OCI-LY1 (cell line): ENCODE data around the gene OR10J1.

Source experiments
- H2AFZ ChIP-seq: fragments of 200-600 bp; sonication (generic), shearing (Covaris generic); 2 replicates; pipeline ENCODE4 v1.6.0; 2014; ENCODE audit warnings: antibody characterized with exemption, mild to moderate bottlenecking, low read length
- H3F3A ChIP-seq: fragments of 200-600 bp; sonication (generic), shearing (Covaris generic); 2 replicates; pipeline ENCODE4 v1.6.0; 2014; ENCODE audit warnings: mild to moderate bottlenecking, antibody characterized with exemption, low read length, moderate library complexity; ENCODE audit not compliant: insufficient read depth
- H3K27ac ChIP-seq: fragments of 200-600 bp; sonication (generic); 2 replicates; pipeline ENCODE4 v1.5.1; 2014; ENCODE audit warnings: low read length, mixed run types, mild to moderate bottlenecking, low read depth; ENCODE audit not compliant: poor library complexity, severe bottlenecking
- H3K27me3 ChIP-seq: fragments of 200-600 bp; sonication (generic); 2 replicates; pipeline ENCODE4 v1.6.0; 2014; ENCODE audit warnings: antibody characterized with exemption, mild to moderate bottlenecking, low read length, moderate library complexity; ENCODE audit not compliant: insufficient read depth
- H3K36me3 ChIP-seq: fragments of 200-600 bp; sonication (generic); 2 replicates; pipeline ENCODE4 v1.6.1; 2014; ENCODE audit warnings: mild to moderate bottlenecking, antibody characterized with exemption, low read length, moderate library complexity, mixed read lengths; ENCODE audit not compliant: insufficient read depth
- H3K4me1 ChIP-seq: fragments of 200-600 bp; sonication (generic); 2 replicates; pipeline ENCODE4 v1.5.1; 2014; ENCODE audit warnings: mild to moderate bottlenecking, low read length, moderate library complexity; ENCODE audit not compliant: insufficient read depth, severe bottlenecking
- H3K4me2 ChIP-seq: fragments of 200-600 bp; sonication (generic), shearing (Covaris generic); 2 replicates; pipeline ENCODE4 v1.6.1; 2014; ENCODE audit warnings: low read length
- H3K4me3 ChIP-seq: fragments of 200-600 bp; sonication (generic); 2 replicates; pipeline ENCODE4 v1.5.1; 2014; ENCODE audit warnings: low read length, low read depth, mild to moderate bottlenecking, mixed read lengths; ENCODE audit not compliant: poor library complexity, severe bottlenecking
- H3K79me2 ChIP-seq: fragments of 200-600 bp; shearing (Covaris generic); 2 replicates; pipeline ENCODE4 v1.6.1; 2016; ENCODE audit warnings: mixed run types, low read length, mixed read lengths; ENCODE audit not compliant: insufficient read depth
- H3K9ac ChIP-seq: fragments of 200-600 bp; sonication (generic), shearing (Covaris generic); 2 replicates; pipeline ENCODE4 v1.6.1; 2014; ENCODE audit warnings: mild to moderate bottlenecking, low read length, mixed read lengths
- H3K9me2 ChIP-seq: fragments of 200-600 bp; sonication (generic), shearing (Covaris generic); 2 replicates; pipeline ENCODE4 v1.6.1; 2014; ENCODE audit warnings: low read depth, mild to moderate bottlenecking, low read length, mixed read lengths
- H3K9me3 ChIP-seq: fragments of 200-600 bp; shearing (Covaris generic); 2 replicates; pipeline ENCODE4 v1.6.1; 2014; ENCODE audit warnings: low read length, mixed read lengths
- H4K20me1 ChIP-seq: fragments of 200-600 bp; sonication (generic), shearing (Covaris generic); 2 replicates; pipeline ENCODE4 v1.6.0; 2016; ENCODE audit warnings: mild to moderate bottlenecking, low read length; ENCODE audit not compliant: insufficient read depth
- EZH2 ChIP-seq: fragments of 200-600 bp; sonication (generic), shearing (Covaris generic); IDR thresholded peaks from 2 replicates; pipeline ENCODE4 v1.8.0; 2017; ENCODE audit warnings: borderline replicate concordance, mixed run types, mild to moderate bottlenecking, antibody characterized with exemption, low read length, moderate library complexity, mixed read lengths
- TF ChIP-seq, protein P1 (sequence below): fragments of 200-600 bp; sonication (generic), shearing (Covaris generic); IDR thresholded peaks from 2 replicates; pipeline ENCODE4 v1.5.1; 2017; ENCODE audit warnings: mild to moderate bottlenecking, antibody characterized with exemption, low read length, moderate library complexity, mixed read lengths

OR10J1 gene

DNA sequence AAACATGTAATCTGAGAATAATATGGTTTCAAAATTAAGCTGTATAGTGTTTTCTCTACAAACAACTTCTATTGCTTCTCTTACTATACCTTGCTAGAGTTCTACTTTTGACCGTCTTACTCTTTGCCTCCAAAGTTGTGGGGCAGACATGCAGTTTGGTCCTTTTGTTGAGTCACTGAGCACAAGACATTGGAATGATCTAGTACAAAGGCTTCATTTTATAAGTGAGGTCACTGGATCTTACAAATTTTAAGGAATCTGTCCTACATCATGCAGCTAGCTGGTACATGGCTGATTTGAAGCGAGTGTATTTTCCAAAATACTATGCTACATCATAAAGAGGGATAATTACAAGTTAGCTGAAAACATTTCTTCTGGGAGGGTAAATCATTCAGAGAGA is 28.8 kb downstream of the OR10J1 start:
- no peak overlapping the region for H2AFZ ChIP-seq
- no peaks in the 10 kb centered on the region for H4K20me1 ChIP-seq
- H3K4me3 ChIP-seq = no peak overlapping the region
- H3K9ac ChIP-seq = no peak overlapping the region
- TF ChIP-seq, protein P1, sequence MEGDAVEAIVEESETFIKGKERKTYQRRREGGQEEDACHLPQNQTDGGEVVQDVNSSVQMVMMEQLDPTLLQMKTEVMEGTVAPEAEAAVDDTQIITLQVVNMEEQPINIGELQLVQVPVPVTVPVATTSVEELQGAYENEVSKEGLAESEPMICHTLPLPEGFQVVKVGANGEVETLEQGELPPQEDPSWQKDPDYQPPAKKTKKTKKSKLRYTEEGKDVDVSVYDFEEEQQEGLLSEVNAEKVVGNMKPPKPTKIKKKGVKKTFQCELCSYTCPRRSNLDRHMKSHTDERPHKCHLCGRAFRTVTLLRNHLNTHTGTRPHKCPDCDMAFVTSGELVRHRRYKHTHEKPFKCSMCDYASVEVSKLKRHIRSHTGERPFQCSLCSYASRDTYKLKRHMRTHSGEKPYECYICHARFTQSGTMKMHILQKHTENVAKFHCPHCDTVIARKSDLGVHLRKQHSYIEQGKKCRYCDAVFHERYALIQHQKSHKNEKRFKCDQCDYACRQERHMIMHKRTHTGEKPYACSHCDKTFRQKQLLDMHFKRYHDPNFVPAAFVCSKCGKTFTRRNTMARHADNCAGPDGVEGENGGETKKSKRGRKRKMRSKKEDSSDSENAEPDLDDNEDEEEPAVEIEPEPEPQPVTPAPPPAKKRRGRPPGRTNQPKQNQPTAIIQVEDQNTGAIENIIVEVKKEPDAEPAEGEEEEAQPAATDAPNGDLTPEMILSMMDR = no peak
- no peak for TF ChIP-seq EZH2
- H3K79me2 ChIP-seq = no peaks in the 10 kb centered on the region
- H3K27ac ChIP-seq = no peak overlapping the region
- H3K36me3 ChIP-seq = no peaks in the 10 kb centered on the region
- no peak overlapping the region for H3K4me2 ChIP-seq
- H3F3A ChIP-seq = no peaks in the 10 kb centered on the region
- no peaks in the 10 kb centered on the region for H3K27me3 ChIP-seq
- H3K9me2 ChIP-seq = no peaks in the 10 kb centered on the region
- H3K4me1 ChIP-seq = no peaks in the 10 kb centered on the region
- no peaks in the 10 kb centered on the region for H3K9me3 ChIP-seq

DNA sequence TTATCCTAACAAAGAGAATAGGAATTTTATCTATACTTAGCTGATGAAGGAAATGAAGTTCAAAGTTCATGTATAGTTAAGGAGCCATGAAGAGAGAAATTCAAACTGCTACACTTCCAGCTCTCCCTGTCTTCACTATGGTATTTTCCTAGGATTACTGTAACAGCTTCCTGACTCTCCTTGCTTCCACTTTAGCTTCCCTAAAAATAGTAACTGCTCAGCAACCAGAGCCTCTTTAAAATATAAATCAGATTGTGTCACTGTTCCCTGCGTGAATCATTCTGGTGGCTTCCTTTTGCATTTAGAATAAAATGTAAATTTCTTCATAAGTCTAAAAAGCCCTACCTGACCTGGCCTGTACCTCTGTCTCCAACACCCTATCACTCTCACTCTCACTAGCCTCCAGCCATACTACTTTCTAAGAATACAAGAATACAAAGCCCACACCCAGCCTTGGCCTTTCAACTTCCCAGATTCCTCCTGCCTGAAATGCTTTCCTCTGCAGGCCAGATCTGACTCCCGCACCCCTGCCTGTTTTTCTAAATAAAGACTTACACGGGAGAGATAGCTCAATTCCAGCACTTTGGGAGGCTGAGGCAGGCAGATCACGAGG is 30.5 kb downstream of the OR10J1 start:
- Histone ChIP-seq H3K9me2 (no peaks in the 10 kb centered on the region), H3K36me3 (no peaks in the 10 kb centered on the region), H3F3A (no peaks in the 10 kb centered on the region), H3K4me2 (no peak overlapping the region), H3K4me1 (no peaks in the 10 kb centered on the region), H4K20me1 (no peaks in the 10 kb centered on the region), H3K27ac (no peak overlapping the region), H3K9ac (no peak overlapping the region), H3K4me3 (no peak overlapping the region), H3K79me2 (no peaks in the 10 kb centered on the region), H3K9me3 (no peaks in the 10 kb centered on the region), H2AFZ (no peak overlapping the region), H3K27me3 (no peaks in the 10 kb centered on the region)
- TF ChIP-seq, protein P1 = no peak
- no peak for TF ChIP-seq EZH2

DNA sequence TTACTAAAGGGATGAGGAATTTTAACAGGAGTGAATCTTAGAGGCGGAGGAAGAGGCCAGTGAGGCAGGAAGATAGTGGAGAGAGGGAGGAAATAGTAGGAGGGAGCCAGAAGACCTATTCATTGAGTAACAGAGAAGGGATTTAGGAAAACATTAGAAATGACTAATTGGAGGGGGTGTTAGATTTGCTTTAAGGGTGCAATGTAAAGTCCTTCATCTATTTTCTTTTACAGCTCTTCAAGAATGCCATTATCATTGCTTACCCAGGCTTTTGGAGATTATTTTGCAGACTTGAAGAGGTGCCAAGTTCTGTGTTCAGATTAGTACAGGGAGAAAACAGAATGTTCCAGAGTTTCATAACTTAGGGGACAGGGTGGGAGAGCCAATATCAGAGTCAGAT is 33.8 kb downstream of the OR10J1 start:
- H3K27me3 ChIP-seq = no peaks in the 10 kb centered on the region
- H3K27ac ChIP-seq = no peak overlapping the region

More for the DNA sequence above, 33.8 kb downstream of the OR10J1 start:
- Histone ChIP-seq H3K36me3 (no peaks in the 10 kb centered on the region), H3K9me3 (no peaks in the 10 kb centered on the region), H2AFZ (no peak overlapping the region), H4K20me1 (no peaks in the 10 kb centered on the region), H3K4me1 (no peaks in the 10 kb centered on the region), H3K79me2 (no peaks in the 10 kb centered on the region), H3K9ac (no peak overlapping the region), H3K9me2 (no peaks in the 10 kb centered on the region), H3K4me3 (no peak overlapping the region), H3K4me2 (no peak overlapping the region), H3F3A (no peaks in the 10 kb centered on the region)
- no peak for TF ChIP-seq EZH2
- TF ChIP-seq, protein P1 = no peak
